D721Med (cell line): ENCODE measurements around the gene RELT.

Source experiments
- DNase-seq: peaks from one replicate; pipeline ENCODE4 v3.0.0; 2011; ENCODE audit warnings: low spot score; ENCODE audit not compliant: insufficient read length
- FAIRE-seq: peaks from 2 replicates; lab custom pipeline; 2011; peaks lifted over from hg19 to GRCh38; lab: Jason Lieb, UNC
- CTCF ChIP-seq: IDR thresholded peaks from 2 replicates; pipeline ENCODE4 v1.5.1; 2012; ENCODE audit warnings: mild to moderate bottlenecking, control low read depth; ENCODE audit not compliant: insufficient read depth; ENCODE audit errors: missing control alignments

The RELT gene

GRCh38 chr11:73359930-73360742 lies 16.1 kb upstream of the RELT start:
- no peak for FAIRE-seq
- DNase-seq = peak; percentile 50
- peak; percentile 22 for TF ChIP-seq CTCF

GRCh38 chr11:73360743-73361369 lies 15.3 kb upstream of the RELT start:
- TF ChIP-seq CTCF = no peak
- DNase-seq (no peak), FAIRE-seq (no peak)

DNA sequence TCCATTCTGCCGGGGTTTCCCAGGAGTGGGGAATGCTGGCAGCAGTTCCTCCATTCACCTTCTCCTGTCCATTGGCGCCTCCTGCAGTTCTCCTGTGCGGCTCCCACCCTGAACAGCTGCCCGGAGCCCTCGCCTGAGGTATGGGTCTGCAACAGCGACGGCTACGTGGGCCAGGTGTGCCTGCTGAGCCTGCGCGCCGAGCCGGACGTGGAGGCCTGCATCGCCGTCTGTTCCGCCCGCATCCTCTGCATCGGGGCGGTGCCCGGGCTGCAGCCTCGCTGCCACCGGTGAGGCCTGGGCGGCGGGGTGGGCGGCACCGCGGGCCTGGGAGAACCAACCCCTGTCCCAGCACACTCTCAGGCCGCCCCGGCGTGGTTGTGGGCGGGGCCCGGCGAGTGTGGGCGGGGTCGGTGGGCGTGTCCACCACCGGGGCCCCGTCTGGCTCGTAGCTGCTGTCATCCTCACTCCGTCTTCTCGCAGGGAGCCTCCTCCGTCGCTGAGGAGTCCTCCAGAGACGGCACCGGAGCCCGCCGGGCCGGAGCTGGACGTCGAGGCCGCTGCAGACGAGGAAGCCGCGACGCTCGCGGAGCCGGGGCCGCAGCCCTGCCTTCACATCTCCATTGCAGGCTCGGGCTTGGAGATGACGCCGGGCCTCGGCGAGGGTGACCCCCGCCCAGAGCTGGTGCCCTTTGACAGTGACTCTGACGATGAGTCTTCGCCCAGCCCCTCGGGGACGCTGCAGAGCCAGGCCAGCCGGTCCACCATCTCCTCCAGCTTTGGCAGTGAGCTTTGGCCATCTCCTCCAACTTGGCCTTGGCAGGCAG lies 14.0 kb upstream of the RELT start:
- TF ChIP-seq CTCF = no peak
- FAIRE-seq = no peak
- DNase-seq = no peak

DNA sequence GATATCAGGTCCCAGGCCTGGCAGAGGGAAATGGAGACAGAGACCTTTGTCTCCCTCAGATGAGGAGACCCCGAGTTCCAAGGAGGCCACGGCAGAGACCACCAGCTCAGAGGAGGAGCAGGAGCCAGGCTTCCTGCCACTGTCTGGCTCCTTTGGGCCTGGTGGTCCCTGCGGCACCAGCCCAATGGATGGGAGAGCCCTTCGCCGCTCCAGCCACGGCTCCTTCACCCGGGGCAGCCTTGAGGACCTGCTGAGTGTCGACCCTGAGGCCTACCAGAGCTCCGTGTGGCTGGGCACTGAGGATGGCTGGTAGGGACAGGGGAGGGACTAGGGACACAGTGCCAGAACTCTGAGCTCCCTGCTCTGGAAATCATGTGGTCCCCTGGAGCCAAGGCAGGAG lies 13.1 kb upstream of the RELT start:
- DNase-seq (no peak), FAIRE-seq (no peak)
- no peak for TF ChIP-seq CTCF

DNA sequence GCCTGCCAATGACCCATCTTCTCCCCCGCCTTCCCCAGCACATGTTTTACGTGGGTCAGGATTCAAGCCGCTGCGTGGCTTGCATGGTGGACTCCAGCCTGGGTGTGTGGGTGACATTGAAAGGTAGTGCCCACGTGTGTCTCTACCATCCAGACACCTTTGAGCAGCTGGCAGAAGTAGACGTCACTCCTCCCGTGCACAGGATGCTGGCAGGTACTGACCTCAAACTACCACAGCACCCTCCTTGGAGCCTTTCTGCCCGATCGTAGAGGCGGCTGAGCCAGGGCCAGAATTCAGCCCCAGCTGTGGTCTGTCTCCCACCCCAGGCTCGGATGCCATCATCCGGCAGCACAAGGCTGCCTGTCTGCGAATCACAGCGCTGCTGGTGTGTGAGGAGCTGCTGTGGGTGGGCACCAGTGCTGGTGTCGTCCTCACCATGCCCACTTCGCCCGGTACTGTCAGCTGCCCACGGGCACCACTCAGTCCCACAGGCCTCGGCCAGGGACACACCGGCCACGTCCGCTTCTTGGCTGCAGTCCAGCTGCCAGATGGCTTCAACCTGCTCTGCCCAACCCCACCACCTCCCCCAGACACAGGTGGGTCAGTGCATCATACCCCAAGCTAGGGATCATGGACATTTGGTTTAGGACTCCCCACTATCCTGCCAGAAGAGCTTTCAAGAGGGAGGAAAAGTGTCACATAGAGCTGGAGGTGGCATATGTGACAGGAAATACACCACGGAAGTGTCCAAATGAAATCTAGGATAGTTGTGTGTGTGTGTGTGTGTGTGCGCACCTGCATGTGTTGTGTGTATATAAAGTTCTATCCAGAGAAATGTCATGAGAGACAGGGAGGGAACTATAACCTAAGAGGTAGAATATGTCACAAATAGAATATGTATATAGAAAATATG lies 10.6 kb upstream of the RELT start:
- no peak for FAIRE-seq
- TF ChIP-seq CTCF = no peak
- DNase-seq = no peak

DNA sequence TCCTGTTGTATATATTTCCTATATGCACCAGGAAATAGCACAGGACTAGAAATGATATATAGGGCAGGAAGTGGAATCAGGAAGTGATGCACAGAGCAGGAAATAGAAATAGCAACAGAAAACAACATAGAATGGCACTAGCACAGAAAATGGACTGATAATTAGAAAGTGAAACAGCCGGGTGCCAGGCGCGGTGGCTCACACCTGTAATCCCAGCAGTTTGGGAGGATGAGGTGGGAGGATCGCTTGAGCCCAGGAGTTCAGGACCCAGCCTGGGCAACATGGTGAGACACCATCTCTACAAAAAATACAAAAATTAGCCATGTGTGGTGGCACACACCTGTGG lies 10.0 kb upstream of the RELT start:
- FAIRE-seq = no peak
- no peak for TF ChIP-seq CTCF

More for the DNA sequence above, 10.0 kb upstream of the RELT start:
- DNase-seq = no peak
